Measurements from ENCODE around the gene PYGM.

The PYGM gene

DNA sequence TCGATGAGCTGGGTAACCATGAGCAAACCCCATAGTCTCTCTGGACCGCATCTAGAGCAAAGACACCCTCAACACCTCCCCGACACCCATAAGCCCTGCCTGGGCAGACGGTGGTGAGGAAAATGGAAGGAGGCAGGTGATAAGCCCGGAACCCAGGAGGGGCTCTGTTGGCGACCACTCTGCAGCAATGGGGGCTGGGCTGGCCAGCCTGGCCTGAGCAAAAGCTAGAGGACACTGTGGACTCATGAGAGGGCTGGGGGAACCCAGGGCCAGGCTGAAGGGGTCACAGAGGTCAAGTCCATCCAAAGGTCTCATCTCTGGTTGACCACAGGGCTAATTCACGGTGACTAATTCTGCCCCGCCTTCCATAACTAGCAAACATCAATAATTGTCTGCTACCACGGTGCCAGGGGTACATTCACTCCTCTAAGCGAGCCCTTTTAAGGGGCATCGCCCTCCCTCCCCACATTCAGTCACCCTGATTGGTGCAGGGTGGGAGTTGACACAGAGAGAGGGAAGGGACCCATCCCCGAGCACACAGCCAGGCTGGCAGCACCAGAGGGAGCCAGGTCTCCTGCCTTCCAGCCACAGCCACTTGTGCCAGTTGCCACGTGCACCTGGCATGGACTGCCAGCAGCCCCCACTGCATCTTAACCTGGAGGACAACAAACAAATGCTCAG lies 4.0 kb downstream of the PYGM start:
- H3K36me3 Mint-ChIP-seq (ENCODE audit: low read depth) = peaks cover 4% of the 10 kb centered on the region
- H3K27me3 Mint-ChIP-seq = no peaks in the 10 kb centered on the region
- peaks cover 14% of the 10 kb centered on the region for H3K4me1 Mint-ChIP-seq (ENCODE audit: low read depth)
- H3K9me3 Mint-ChIP-seq = no peaks in the 10 kb centered on the region
- H3K27ac Mint-ChIP-seq = no peak overlapping the region
- H3K4me3 Mint-ChIP-seq = no peak overlapping the region

DNA sequence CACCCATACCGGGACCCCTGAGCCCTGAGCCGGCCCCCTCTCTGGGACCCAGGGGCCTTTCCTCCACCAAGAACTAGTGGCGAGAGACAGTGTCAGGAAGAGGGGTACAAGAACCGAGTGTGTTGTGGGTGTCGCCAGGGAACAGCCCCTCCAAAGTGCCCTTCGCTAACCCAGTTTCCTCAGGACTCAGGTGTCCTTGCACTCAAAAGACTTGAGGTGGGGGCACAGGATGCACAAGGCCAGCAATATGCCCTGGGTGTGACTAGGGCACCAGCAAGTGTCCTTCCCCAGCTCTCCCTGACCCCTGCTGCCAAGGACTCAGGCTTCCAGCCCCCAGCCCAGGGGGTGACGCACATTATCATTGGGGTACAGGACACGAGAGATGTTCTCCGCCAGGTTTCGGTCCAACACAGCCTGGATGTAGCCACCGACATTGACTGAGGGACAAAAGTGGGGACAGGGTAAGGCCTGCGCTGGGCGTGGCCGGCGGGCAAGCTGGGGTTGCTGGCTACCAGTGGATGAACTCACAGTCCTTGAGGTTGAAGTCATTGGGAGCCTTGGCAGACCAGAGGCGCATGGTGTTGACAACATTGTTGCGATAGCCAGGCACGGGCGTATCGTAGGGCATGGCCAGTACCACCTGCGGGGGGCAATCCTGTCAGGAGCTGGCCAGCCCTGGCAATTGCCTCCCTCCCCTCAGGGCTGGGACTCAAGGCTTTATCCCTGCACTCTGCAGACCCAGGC lies 4.7 kb downstream of the PYGM start:
- Mint-ChIP-seq H3K4me3 (no peak overlapping the region), H3K9me3 (no peaks in the 10 kb centered on the region), H3K4me1 (ENCODE audit: low read depth) (peaks cover 14% of the 10 kb centered on the region), H3K36me3 (ENCODE audit: low read depth) (peaks cover 6% of the 10 kb centered on the region), H3K27ac (no peak overlapping the region), H3K27me3 (no peaks in the 10 kb centered on the region)

DNA sequence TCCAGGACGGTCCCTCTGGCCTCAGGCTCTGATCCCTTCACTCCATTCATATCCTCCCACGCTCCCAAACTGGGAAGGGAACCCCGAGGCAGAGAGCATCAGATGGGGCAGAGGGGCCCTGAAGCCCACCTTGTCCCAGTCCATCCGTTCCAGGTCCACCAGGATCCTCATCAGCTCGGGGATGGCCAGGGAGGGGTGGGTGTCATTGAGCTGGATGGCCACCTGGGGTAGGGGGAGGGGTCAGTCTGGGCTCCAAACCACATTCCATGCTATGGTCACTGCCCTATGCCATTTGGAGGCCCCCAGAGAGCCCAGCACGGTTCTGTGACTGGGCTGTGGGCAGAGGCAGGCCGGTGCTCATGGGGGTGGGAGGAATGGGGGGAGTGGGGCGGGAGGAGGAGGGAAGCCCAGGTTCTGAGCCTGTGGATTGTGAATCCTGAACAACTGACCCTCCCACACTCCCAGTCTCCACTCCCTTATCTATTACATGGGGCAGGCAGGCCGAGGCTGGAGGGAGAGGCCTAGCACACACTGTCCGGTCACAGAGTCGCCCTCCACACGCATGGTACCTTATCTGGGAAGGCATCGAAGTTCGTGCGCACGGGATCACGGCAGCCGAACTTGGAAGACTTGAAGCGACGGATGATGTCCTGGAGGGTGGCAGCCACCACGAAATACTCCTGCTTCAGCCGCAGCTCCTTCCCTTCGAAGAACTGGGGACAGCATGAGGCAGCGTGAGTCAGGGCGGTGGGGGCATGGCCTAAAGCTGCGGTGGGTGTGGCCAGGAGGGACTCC lies 5.5 kb downstream of the PYGM start:
- Mint-ChIP-seq H3K36me3 (ENCODE audit: low read depth) (peaks cover 8% of the 10 kb centered on the region), H3K9me3 (no peaks in the 10 kb centered on the region), H3K4me1 (ENCODE audit: low read depth) (peaks cover 9% of the 10 kb centered on the region), H3K27me3 (no peaks in the 10 kb centered on the region), H3K4me3 (no peak overlapping the region), H3K27ac (no peak overlapping the region)

DNA sequence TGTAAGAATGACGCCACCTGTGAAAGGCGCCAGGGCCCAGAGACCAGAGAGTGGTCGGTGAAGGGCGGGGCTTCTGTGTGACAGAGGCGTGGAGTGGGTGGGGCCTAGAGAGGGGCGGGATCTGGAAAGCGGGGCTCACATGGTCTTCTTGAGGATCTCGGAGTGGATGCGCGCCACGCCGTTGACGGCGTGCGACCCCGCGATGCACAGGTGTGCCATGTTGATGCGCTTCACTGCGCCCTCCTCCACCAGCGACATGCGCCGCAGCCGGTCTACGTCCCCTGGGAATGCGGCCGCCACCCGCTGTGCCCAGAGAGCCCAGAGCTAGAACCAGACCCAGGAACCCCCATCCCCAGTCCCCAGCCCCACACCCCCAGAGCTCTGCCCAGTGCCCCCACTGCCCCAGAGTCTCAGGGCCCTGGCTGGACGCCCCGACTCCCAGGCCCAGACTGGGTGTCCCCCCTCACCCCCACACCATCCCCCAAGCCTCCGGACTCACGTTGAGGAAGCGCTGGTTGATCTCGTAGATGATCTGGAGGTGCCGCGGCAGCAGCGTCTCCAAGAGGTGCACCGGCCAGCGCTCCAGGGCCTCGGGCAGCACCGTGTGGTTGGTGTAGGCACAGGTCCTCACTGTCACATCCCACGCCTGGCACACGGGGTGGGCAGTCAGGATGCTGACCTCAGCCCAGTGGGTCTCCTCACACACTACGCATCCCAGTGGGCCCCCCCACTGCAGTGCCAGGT lies 6.2 kb downstream of the PYGM start:
- no peaks in the 10 kb centered on the region for H3K27me3 Mint-ChIP-seq
- H3K4me1 Mint-ChIP-seq (ENCODE audit: low read depth) = peaks cover 9% of the 10 kb centered on the region
- no peaks in the 10 kb centered on the region for H3K9me3 Mint-ChIP-seq
- no peak overlapping the region for H3K4me3 Mint-ChIP-seq
- H3K36me3 Mint-ChIP-seq (ENCODE audit: low read depth) = peaks cover 8% of the 10 kb centered on the region
- no peak overlapping the region for H3K27ac Mint-ChIP-seq

DNA sequence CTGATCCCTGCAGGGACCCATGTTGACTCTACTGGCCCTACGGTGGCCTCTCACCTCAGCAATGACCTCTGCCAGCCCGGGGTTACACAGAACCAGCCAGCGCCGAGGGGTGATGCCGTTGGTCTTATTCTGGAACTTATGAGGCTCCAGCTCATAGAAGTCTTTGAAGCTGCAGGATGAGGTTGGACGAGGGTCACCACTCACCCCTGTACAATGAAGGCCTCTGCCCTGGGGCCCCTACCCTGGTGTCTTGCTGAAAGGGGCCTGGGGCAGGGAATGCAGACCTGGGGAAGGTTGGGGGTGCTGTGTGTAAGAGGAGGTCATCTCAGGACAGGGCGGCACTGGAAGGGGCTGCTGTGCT lies 6.8 kb downstream of the PYGM start:
- H3K36me3 Mint-ChIP-seq (ENCODE audit: low read depth) = peaks cover 8% of the 10 kb centered on the region
- H3K27ac Mint-ChIP-seq = no peak overlapping the region
- no peak overlapping the region for H3K4me3 Mint-ChIP-seq
- H3K4me1 Mint-ChIP-seq (ENCODE audit: low read depth) = peaks cover 9% of the 10 kb centered on the region
- H3K27me3 Mint-ChIP-seq = no peaks in the 10 kb centered on the region
- H3K9me3 Mint-ChIP-seq = no peaks in the 10 kb centered on the region

DNA sequence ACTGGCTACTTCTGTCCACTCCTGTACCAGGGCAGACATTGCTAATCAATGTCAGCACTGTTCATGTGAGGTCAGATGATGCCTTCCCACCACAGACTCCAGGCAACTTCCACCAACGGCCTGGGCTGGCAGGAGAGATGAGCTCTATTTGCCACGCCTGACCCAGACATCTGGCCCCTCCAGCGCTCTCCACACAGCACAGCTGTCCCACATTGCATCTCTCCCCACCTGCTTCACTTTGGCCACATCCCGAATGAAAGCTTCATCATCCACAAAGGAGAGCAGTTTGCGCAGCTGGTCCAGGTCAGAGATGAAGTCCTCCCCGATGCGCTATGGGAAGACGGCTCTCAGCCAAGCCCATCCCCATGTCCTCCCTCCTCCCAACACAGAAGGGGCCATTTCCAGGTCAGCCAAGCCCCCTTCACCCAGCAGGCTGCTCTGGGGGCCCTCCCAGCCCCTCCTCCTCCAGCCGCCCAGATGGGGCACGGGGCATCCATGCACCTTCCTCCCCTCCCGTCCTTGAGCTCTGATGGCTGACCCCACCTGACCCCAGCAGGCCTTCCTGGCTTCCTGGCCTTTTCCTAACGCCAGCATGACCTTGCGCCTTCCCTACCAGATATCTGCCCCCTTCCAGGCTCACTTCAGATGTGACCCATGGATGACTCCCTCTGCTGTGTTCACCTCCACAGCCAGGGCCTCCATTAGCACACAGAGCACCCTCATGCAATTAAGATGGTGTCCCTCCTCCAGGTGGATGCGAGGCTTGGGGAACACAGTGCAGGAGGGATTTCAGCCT lies 7.4 kb downstream of the PYGM start:
- Mint-ChIP-seq H3K4me3 (no peak overlapping the region), H3K36me3 (ENCODE audit: low read depth) (peaks cover 8% of the 10 kb centered on the region), H3K9me3 (no peaks in the 10 kb centered on the region)

DNA sequence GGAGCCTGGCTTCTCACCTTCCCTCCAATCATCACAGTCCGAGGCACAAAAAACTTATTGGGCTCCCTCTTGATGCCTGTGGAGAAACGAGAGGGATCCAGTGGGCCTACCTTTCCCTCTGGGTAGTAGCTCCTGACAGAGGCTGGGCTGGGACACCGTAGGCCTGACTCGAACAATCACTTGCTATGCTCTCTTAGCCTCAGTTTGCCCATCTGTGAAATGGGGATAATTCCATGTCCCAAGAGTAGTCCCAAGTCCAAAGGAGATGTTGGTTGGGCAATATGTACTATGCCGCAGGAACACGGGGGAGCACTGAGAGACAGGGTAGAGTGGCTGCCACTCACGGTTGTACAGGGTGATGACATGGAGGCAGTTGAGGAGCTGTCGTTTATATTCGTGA lies 8.2 kb downstream of the PYGM start:
- Mint-ChIP-seq H3K4me1 (ENCODE audit: low read depth) (peaks cover 9% of the 10 kb centered on the region), H3K4me3 (no peak overlapping the region), H3K27me3 (no peaks in the 10 kb centered on the region), H3K9me3 (no peaks in the 10 kb centered on the region), H3K36me3 (ENCODE audit: low read depth) (peaks cover 8% of the 10 kb centered on the region), H3K27ac (no peak overlapping the region)

More for the DNA sequence above, 7.4 kb downstream of the PYGM start:
- no peaks in the 10 kb centered on the region for H3K27me3 Mint-ChIP-seq
- no peak overlapping the region for H3K27ac Mint-ChIP-seq
- peaks cover 9% of the 10 kb centered on the region for H3K4me1 Mint-ChIP-seq (ENCODE audit: low read depth)

DNA sequence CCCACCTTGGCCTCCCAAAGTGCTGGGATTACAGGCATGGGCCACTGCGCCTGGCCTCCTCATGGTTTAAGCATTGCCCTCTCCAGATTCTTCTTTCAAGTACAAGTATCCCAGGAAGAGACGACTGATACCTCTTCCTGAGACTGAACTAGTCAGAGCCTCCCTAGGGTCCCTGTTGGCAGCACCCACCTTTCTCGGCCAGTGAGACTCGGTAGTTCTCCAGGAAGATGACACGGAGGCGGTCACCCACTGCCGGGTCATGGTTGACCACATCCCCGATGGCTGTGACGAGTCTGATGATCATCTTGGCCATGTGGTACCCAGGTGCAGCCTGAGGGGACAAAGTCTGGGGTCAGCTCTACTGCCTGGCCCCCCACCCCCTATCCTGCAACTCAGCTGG lies 8.6 kb downstream of the PYGM start:
- Mint-ChIP-seq H3K27me3 (no peaks in the 10 kb centered on the region), H3K36me3 (ENCODE audit: low read depth) (peaks cover 8% of the 10 kb centered on the region), H3K27ac (no peak overlapping the region), H3K9me3 (no peaks in the 10 kb centered on the region), H3K4me3 (no peak overlapping the region), H3K4me1 (ENCODE audit: low read depth) (peaks cover 9% of the 10 kb centered on the region)

DNA sequence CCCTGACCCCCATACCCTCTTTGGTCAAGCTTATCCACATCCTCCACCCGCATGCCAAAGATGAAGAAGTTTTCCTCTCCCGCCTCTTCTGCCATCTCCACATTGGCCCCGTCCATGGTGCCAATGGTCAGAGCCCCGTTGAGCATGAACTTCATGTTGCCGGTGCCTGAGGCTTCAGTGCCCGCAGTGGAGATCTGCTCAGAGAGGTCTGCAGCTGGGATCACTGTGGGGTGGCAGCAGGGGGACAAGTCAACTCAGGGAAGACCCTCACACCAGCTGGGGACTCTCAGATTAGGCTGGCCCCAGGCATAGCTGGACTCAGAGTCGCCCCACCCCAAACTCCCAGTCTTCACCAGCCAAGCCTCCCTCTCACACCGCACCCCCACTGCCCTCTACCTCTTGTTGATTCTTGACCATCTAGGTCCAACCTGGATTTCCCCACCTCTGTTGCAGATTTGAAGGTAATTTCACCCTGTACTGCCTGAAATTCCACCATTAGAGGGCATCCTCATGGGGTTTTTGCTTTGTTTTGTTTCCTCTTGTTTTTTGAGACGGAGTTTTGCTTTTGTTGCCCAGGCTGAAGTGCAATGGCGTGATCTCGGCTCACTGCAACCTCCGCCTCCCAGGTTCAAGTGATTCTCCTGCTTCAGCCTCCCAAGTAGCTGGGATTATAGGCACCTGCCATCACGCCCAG lies 9.3 kb downstream of the PYGM start:
- Mint-ChIP-seq H3K36me3 (ENCODE audit: low read depth) (peaks cover 8% of the 10 kb centered on the region), H3K27ac (peak overlapping the region; percentile 26), H3K27me3 (no peaks in the 10 kb centered on the region), H3K9me3 (no peaks in the 10 kb centered on the region), H3K4me1 (ENCODE audit: low read depth) (peaks cover 12% of the 10 kb centered on the region), H3K4me3 (no peak overlapping the region)

DNA sequence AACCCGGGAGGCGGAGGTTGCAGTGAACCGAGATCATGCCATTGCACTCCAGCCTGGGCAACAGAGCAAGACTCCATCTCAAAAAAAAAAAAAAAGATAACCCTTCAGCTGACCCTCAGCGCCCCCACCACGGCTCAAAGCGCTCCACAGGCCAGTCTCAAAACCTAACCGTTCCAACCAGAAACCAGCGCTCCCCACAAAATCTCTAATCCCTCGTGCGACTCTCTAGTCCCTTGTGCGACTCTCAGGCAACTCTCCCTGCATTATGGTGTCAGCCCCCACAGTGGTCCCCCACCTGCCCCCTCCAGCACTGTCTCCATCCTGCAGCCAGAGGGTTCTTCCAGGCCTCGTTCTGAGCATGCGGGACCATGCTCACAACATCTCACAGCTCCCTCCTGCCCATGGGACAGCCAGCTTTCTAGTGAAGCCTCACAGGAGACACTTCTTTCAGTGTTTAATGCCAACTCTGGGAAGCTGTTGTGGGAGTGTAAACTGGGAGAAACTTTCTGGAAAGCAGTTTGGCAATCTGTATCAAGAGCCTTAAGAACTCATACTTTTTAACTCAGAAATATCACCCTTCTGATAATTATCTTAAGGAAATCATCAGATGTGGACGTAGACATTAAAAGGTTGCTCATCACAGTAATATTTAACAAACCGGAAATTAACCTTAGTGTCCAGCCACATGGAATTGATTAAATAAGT lies 11.7 kb downstream of the PYGM start:
- Mint-ChIP-seq H3K9me3 (no peaks in the 10 kb centered on the region), H3K27me3 (peaks cover 7% of the 10 kb centered on the region), H3K27ac (no peak overlapping the region), H3K4me1 (ENCODE audit: low read depth) (peaks cover 27% of the 10 kb centered on the region), H3K4me3 (no peak overlapping the region), H3K36me3 (ENCODE audit: low read depth) (peaks cover 8% of the 10 kb centered on the region)

DNA sequence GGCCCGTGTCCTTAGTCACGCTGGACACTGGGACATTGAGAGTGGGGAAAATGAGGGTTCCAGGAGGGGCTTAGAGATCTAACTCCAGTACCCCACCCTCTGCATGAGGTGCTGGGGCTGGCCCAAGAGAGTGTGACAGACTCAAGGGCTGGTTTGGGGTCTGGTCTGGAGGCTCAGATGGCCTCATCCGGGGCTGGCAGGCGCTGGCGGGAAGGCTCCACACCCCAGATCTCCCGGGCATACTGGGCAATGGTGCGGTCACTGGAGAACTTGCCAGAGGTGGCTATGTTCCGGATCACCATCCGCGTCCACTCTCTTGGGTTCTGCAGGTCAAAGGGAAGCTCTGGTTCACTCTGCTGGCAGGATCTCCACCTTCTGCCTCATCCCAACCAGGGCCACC lies 13.3 kb downstream of the PYGM start:
- no peaks in the 10 kb centered on the region for H3K9me3 Mint-ChIP-seq
- H3K36me3 Mint-ChIP-seq (ENCODE audit: low read depth) = peaks cover 4% of the 10 kb centered on the region
- H3K4me1 Mint-ChIP-seq (ENCODE audit: low read depth) = peaks cover 33% of the 10 kb centered on the region
- no peak overlapping the region for H3K4me3 Mint-ChIP-seq
- peaks cover 7% of the 10 kb centered on the region for H3K27me3 Mint-ChIP-seq
- H3K27ac Mint-ChIP-seq = no peak overlapping the region

DNA sequence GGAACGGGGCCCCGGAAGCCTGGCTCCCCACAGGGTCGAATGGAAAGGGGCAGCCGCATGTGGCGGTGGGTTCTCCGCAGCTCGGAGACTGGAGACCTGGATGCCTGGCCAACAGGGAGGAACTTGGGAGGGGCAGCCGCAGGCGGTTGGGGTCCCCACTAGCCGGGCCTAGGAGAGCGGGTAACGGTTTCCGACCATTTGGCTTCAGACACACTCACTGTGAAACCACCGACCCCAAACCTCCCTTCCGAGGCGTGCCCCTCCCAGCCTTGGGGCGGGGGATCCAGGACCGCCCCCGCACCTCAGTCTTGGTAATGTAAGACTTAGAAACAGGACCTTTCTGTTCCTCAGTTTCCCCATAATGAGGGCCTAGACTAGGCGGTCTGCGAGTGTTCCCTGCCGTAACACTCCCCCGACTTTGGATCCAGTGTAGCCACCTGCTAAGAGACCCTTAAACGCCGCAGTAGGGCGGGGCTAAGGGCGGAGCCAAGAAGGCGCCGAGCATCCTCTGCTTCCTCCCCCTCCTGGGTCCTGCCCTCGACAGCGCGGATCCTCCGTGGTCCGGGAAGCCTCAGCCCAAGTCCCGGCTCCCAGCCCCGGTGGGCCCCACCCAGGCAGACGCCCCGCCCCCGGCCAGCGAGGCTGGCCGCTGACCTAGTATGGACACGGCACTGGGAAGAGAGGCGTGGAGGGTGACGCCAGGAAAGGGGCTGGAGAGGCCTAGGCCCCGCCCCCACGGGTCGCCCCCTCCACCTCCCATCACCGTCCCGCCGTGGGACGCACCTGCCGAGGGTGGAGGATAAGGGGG lies 14.0 kb downstream of the PYGM start:
- peaks cover 34% of the 10 kb centered on the region for H3K4me1 Mint-ChIP-seq (ENCODE audit: low read depth)
- peak overlapping the region; percentile 82 for H3K4me3 Mint-ChIP-seq
- peak overlapping the region; percentile 71 for H3K27ac Mint-ChIP-seq
- peaks cover 4% of the 10 kb centered on the region for H3K36me3 Mint-ChIP-seq (ENCODE audit: low read depth)
- peaks cover 7% of the 10 kb centered on the region for H3K27me3 Mint-ChIP-seq
- H3K9me3 Mint-ChIP-seq = no peaks in the 10 kb centered on the region

DNA sequence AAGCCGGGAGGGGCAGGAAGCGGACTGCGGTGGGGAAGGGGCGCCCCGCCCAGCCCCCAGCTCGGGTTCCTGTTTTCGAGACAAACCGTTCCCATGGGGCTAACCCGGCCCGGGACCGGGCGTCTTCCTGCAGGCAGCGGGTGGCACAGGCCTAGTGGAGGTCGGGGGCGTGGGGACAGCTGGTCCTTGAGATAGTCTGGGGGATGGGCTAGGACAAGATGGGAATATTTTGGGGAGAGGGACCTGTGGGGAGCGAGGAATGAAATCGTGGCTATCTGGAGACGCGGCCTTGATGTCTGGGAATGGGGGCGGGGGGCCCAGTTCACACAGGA lies 14.6 kb downstream of the PYGM start:
- no peaks in the 10 kb centered on the region for H3K9me3 Mint-ChIP-seq
- H3K4me1 Mint-ChIP-seq (ENCODE audit: low read depth) = peaks cover 28% of the 10 kb centered on the region
- H3K36me3 Mint-ChIP-seq (ENCODE audit: low read depth) = peaks cover 3% of the 10 kb centered on the region
- H3K4me3 Mint-ChIP-seq = peak overlapping the region; percentile 82
- peaks cover 7% of the 10 kb centered on the region for H3K27me3 Mint-ChIP-seq
- H3K27ac Mint-ChIP-seq = peak overlapping the region; percentile 71

Measured in stimulated activated naive CD8-positive, alpha-beta T cell treated with anti-CD3 and anti-CD28 coated beads, Interleukin-15, Interleukin-2, amounts not matched to agents 100 ng/mL and 50 ng/mL, for 24 hours (primary cell).